ENCODE measurements around the gene MATCAP1. TPM values are rescaled to one million over a fixed set of nuclear protein-coding genes. Genes with fewer than 3 reads are reported as not detected.

The MATCAP1 gene
- total and polyA plus RNA-seq, 4 donors, result 18.5 to 41.8 (median 26.0) TPM

DNA sequence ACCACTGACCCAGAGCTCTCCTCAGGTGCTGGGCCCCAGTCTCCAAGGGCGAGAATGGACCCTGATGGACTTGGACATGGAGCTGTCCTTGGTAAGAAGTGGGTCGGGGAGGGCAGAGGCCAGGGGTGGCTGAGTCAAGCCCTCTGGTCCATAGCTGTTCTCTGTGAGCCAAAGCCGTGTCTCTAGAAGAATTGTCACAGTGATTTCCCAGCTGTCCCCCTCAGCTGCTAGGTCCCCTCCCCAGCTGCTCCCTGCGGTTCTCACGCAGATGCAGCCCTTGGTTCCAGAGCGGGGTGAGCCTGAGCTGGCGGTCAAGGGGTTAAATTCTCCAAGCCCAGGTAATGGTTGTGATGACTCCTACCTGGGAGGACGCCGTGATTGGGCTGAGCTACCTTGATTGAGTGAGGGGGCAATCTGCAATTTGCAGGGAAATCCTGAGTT is 14.7 kb downstream of the MATCAP1 start:
- ATAC-seq (ENCODE audit: insufficient read depth, low FRiP score), result no peak
- 56 to 57% methylated on average over 9 of the region's 9 CpGs for WGBS, 2 donors
- Histone ChIP-seq H3K4me3 (no peak overlapping the region), H3K27me3 (ENCODE audit: control insufficient read depth in 3 of 3, insufficient read depth in 3 of 3, low read length in 2 of 3) (peaks cover 0 to 70% (median 41%) of the 10 kb centered on the region in 3 donors), H3K9ac (ENCODE audit: insufficient read depth in 1 of 2, low read length in 2 of 2) (no peak overlapping the region), H3K9me3 (ENCODE audit: control insufficient read depth in 4 of 4, insufficient read depth in 3 of 4, low read length in 3 of 4) (no peaks in the 10 kb centered on the region), H3K4me1 (ENCODE audit: control insufficient read depth in 5 of 5, insufficient read depth in 5 of 5, low read length in 5 of 5) (peaks cover 0 to 38% (median 10%) of the 10 kb centered on the region in 5 donors), H3K27ac (ENCODE audit: low read depth in 1 of 2, low read length in 1 of 2) (peak overlapping the region in 1 of 2 donors; percentile 90), H3K36me3 (ENCODE audit: control insufficient read depth in 4 of 4, insufficient read depth in 4 of 4, low read length in 4 of 4) (no peaks in the 10 kb centered on the region)
- DNase-seq, result no peak
- TF ChIP-seq, protein P1, sequence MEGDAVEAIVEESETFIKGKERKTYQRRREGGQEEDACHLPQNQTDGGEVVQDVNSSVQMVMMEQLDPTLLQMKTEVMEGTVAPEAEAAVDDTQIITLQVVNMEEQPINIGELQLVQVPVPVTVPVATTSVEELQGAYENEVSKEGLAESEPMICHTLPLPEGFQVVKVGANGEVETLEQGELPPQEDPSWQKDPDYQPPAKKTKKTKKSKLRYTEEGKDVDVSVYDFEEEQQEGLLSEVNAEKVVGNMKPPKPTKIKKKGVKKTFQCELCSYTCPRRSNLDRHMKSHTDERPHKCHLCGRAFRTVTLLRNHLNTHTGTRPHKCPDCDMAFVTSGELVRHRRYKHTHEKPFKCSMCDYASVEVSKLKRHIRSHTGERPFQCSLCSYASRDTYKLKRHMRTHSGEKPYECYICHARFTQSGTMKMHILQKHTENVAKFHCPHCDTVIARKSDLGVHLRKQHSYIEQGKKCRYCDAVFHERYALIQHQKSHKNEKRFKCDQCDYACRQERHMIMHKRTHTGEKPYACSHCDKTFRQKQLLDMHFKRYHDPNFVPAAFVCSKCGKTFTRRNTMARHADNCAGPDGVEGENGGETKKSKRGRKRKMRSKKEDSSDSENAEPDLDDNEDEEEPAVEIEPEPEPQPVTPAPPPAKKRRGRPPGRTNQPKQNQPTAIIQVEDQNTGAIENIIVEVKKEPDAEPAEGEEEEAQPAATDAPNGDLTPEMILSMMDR (IDR thresholded peaks at IDR 0.05; ENCODE audit: control extremely low read depth, extremely low read depth), result no peak

DNA sequence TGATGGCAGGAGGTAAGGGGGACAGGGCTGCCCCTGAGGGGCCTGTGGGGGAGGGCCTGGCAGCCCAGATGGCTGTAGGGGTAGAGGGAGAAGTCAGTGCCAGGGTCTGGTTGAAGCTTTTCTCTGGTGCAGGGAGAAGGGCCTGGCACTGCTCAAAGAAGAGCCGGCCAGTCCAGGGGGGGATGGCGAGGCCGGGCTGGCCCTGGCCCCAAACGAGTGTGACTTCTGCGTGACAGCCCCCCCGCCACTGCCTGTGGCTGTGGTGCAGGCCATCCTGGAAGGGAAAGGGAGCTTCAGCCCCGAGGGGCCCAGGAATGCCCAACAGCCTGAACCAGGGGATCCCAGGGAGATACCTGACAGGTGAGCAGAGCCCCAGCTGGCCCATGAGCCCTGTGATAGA is 16.2 kb downstream of the MATCAP1 start:
- 94 to 95% methylated on average over 7 of the region's 7 CpGs for WGBS, 2 donors
- no peak overlapping the region for H3K4me3 ChIP-seq
- DNase-seq, result no peak
- peaks cover 0 to 5% (median 0%) of the 10 kb centered on the region in 4 donors for H3K36me3 ChIP-seq (ENCODE audit: control insufficient read depth in 4 of 4, insufficient read depth in 4 of 4, low read length in 4 of 4)
- H3K9ac ChIP-seq (ENCODE audit: insufficient read depth in 1 of 2, low read length in 2 of 2), result no peak overlapping the region
- TF ChIP-seq, protein P1 (IDR thresholded peaks at IDR 0.05; ENCODE audit: control extremely low read depth, extremely low read depth), result no peak
- H3K27ac ChIP-seq (ENCODE audit: low read depth in 1 of 2, low read length in 1 of 2), result no peak overlapping the region
- no peak for ATAC-seq (ENCODE audit: insufficient read depth, low FRiP score)
- H3K9me3 ChIP-seq (ENCODE audit: control insufficient read depth in 4 of 4, insufficient read depth in 3 of 4, low read length in 3 of 4), result peaks cover 0 to 2% (median 0%) of the 10 kb centered on the region in 4 donors
- peaks cover 0 to 72% (median 42%) of the 10 kb centered on the region in 3 donors for H3K27me3 ChIP-seq (ENCODE audit: control insufficient read depth in 3 of 3, insufficient read depth in 3 of 3, low read length in 2 of 3)
- peaks cover 0 to 42% (median 19%) of the 10 kb centered on the region in 5 donors for H3K4me1 ChIP-seq (ENCODE audit: control insufficient read depth in 5 of 5, insufficient read depth in 5 of 5, low read length in 5 of 5)

DNA sequence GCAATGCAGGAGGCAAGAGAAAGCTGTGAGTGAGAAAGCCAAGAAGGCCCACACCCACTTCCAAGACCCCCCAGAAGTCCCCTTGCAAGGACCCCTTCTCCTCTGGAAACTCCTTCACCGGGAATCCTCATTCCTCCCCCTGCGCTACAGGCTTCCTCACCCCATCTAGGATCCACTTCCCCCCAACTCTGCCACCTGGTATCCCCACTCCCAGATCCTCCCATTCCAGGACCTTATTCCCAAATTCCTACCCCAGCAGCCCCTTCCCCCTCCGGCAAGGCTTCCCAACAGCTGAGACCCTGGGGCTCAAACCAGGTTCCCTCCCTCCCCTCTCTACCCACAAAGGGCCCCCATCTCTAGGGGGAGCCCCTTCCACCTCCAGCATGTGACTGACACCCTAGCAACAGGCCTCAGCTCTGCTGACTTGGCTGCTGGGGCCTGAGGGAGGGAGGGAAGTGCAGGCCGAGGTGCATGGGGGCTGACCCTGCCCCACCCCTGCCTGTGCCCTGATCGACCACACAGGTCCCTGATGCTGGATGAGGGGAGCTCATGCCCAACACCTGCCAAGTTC is 17.1 kb downstream of the MATCAP1 start:
- ATAC-seq (ENCODE audit: insufficient read depth, low FRiP score), result no peak
- TF ChIP-seq, protein P1 (IDR thresholded peaks at IDR 0.05; ENCODE audit: control extremely low read depth, extremely low read depth), result no peak
- H3K27me3 ChIP-seq (ENCODE audit: control insufficient read depth in 3 of 3, insufficient read depth in 3 of 3, low read length in 2 of 3), result peaks cover 0 to 75% (median 48%) of the 10 kb centered on the region in 3 donors
- H3K4me1 ChIP-seq (ENCODE audit: control insufficient read depth in 5 of 5, insufficient read depth in 5 of 5, low read length in 5 of 5), result peaks cover 0 to 42% (median 19%) of the 10 kb centered on the region in 5 donors
- peaks cover 0 to 5% (median 0%) of the 10 kb centered on the region in 4 donors for H3K36me3 ChIP-seq (ENCODE audit: control insufficient read depth in 4 of 4, insufficient read depth in 4 of 4, low read length in 4 of 4)
- DNase-seq, result no peak
- H3K9ac ChIP-seq (ENCODE audit: insufficient read depth in 1 of 2, low read length in 2 of 2), result no peak overlapping the region
- 73 to 81% methylated on average over 5 of the region's 5 CpGs for WGBS, 2 donors
- H3K4me3 ChIP-seq, result no peak overlapping the region
- H3K9me3 ChIP-seq (ENCODE audit: control insufficient read depth in 4 of 4, insufficient read depth in 3 of 4, low read length in 3 of 4), result peaks cover 0 to 2% (median 0%) of the 10 kb centered on the region in 4 donors
- no peak overlapping the region for H3K27ac ChIP-seq (ENCODE audit: low read depth in 1 of 2, low read length in 1 of 2)
